AG09309 (cell line): Measurements from ENCODE around the gene IKZF1.

Experiments
- DNase-seq: peaks from one replicate; pipeline ENCODE4 v3.0.0-alpha.2; 2010; ENCODE audit warnings: low read depth
- H3K4me3 ChIP-seq: 2 replicates; pipeline ENCODE4 v1.5.1; 2011; ENCODE audit warnings: mild to moderate bottlenecking, low read depth, low read length, moderate library complexity; ENCODE audit not compliant: control insufficient read depth
- CTCF ChIP-seq: IDR thresholded peaks from 2 replicates; pipeline ENCODE4 v1.5.1; 2011; ENCODE audit warnings: mild to moderate bottlenecking, low read depth, low read length, inconsistent platforms; ENCODE audit not compliant: insufficient read depth, control insufficient read depth; ENCODE audit errors: missing control alignments

IKZF1 gene

DNA sequence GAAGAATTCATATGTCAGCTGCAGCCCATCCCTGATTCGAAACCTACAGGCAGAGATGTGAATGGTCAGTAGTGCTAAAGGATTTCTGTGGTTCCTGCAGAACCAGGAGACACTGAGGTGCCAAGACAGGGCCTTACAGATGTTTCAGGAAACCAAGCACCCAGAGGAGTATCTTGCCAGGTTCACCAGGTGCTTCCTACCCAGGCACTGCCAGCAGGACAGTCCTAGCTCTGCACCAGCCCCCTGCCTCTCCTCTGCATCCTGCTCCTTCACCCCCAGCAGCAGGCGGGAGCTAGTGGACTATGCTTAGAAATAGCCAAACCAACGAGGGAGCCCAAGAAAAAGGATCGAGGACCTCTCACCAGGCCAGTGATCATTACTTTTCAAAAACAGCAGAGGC, 4.2 kb upstream of the IKZF1 start:
- no peak for TF ChIP-seq CTCF
- DNase-seq = no peak
- no peak overlapping the region for H3K4me3 ChIP-seq

GRCh38 chr7:50302486-50303334, 1.8 kb upstream of the IKZF1 start:
- no peak for DNase-seq
- no peak overlapping the region for H3K4me3 ChIP-seq
- TF ChIP-seq CTCF = no peak

DNA sequence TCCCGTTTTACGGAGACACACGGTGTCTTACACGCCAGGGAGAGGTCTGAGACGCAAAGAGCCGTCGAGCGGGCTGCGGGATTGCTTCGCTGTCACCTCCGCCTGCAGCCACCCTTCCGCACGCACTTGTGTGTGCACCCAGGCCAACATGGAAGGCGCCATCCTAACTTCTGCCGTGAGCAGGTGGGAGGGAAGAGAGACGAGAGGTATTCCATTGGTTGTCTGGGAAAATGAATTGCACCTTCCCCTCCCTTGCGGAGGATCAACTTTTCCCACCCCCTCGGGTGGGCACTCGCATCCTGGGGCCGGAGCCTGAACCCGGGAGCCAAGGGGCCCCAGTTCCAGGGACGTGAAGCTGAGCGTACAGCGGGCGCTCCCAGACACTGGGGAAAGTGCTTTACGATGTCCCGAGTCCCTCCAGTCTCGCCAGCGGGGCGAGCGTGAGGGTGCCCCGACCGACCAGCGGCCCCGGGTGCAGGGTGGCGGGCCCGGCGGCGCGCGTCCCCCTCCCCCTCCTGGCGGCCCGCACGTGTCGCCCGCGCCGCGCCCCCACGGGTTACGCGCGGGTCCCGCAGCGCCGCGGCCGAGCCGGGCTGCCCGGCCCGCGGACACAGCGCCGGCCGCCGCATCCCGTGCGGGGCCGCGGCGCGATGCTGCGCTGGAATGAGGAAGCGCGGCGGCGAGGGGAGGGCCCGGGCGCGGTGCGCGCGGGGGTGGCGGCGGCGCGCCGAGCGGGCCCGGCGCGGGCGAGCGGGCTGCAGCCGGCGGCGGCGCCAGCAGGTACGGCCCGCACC, 984 bp upstream of the IKZF1 start:
- TF ChIP-seq CTCF = no peak
- DNase-seq = no peak
- H3K4me3 ChIP-seq = no peak overlapping the region

- H3K4me3 ChIP-seq = no peak overlapping the region
- DNase-seq = no peak
- TF ChIP-seq CTCF = no peak
These were observed 531 bp downstream of the IKZF1 start for GRCh38 chr7:50304911-50305582.

- no peak for DNase-seq
- H3K4me3 ChIP-seq = no peak overlapping the region
- no peak for TF ChIP-seq CTCF
These were observed 1.3 kb downstream of the IKZF1 start for GRCh38 chr7:50305583-50306493.
